ENCODE measurements around the gene CCDC138. TPM values are rescaled to one million over a fixed set of nuclear protein-coding genes. Genes with fewer than 3 reads are reported as not detected.

Gene CCDC138
- total RNA-seq, 1 experiment from 2014 or later, result 14.9 TPM

- DNase-seq, result no peak
- H3K9me3 ChIP-seq, result no peaks in the 10 kb centered on the region
- no peaks in the 10 kb centered on the region for H3K27me3 ChIP-seq (replicated peaks; ENCODE audit: control insufficient read depth, insufficient read depth, low read length)
- Mint-ChIP-seq H3K36me3 (ENCODE audit: insufficient read depth, unreplicated experiment) (no peaks in the 10 kb centered on the region), H3K9me3 (ENCODE audit: unreplicated experiment) (peaks cover 1% of the 10 kb centered on the region), H3K4me1 (ENCODE audit: low read depth, unreplicated experiment) (no peaks in the 10 kb centered on the region), H3K27me3 (ENCODE audit: insufficient read depth, unreplicated experiment) (no peaks in the 10 kb centered on the region), H3K4me3 (ENCODE audit: unreplicated experiment) (no peak overlapping the region), H3K27ac (ENCODE audit: unreplicated experiment) (no peak overlapping the region)
- CTCF ChIA-PET, result no interaction called here
- no peak overlapping the region for H3K4me3 ChIP-seq (ENCODE audit: low read depth, low read length)
- BruUV-seq (replicated peaks), result no TSS peak
- no peaks in the 10 kb centered on the region for H3K36me3 ChIP-seq (ENCODE audit: control insufficient read depth, insufficient read depth, low read length)
- intact Hi-C loops (cut with micrococcal nuclease; ENCODE audit: unreplicated experiment), result no loop called here
- H3K4me1 ChIP-seq, result no peaks in the 10 kb centered on the region
- POLR2A ChIA-PET, result no interaction called here
- TF ChIP-seq, protein P1, sequence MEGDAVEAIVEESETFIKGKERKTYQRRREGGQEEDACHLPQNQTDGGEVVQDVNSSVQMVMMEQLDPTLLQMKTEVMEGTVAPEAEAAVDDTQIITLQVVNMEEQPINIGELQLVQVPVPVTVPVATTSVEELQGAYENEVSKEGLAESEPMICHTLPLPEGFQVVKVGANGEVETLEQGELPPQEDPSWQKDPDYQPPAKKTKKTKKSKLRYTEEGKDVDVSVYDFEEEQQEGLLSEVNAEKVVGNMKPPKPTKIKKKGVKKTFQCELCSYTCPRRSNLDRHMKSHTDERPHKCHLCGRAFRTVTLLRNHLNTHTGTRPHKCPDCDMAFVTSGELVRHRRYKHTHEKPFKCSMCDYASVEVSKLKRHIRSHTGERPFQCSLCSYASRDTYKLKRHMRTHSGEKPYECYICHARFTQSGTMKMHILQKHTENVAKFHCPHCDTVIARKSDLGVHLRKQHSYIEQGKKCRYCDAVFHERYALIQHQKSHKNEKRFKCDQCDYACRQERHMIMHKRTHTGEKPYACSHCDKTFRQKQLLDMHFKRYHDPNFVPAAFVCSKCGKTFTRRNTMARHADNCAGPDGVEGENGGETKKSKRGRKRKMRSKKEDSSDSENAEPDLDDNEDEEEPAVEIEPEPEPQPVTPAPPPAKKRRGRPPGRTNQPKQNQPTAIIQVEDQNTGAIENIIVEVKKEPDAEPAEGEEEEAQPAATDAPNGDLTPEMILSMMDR (IDR thresholded peaks at IDR 0.05; ENCODE audit: insufficient read depth in 1 of 2, low read depth in 1 of 2, low read length in 1 of 2, severe bottlenecking in 1 of 2, unreplicated experiment in 1 of 2), result no peak
Observed at GRCh38 chr2:108906403-108907077, 120.0 kb downstream of the CCDC138 start.

DNA sequence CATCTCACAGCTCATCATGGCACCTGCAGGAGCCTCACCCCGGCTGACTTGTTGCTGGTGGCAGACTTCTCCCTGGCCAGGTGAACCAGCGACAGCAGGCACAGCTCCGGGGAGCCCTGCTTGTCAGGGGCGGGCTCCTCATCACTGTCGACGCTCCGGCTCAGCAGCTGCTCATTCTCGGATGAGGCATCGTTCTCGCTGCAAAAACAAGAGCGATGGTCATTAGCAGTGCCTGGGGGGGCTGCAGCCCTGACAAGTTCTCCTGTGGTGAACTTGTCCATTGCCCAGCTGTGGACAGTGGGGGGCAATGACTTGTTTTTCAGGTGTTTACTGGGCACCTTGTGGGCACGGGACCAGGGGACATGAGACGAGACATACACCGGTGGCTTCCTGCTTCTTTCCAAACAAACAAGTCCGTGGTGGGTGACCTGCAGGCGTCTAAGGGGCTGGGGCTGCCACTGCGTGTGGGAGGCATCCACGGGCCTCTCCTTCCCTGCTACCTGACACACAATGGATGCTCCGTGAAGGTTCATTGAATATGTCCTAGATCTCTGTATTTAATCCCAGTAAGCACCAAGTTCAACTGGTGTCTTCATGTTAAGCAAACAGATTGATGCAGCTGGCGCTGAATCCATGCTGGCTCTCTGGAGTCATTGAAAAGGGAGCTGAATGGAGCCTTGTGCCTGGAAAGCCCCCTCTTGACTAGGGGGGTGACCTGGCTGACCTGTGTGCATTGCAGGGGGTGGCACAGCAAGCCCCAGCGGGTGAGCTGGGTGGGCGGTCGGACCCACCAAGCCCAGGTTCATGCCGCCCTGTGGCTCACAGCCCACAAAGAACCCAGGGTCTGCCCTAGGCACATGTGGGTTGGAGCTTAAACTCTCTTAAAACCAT lies 121.5 kb downstream of the CCDC138 start:
- Histone ChIP-seq H3K27me3 (replicated peaks; ENCODE audit: control insufficient read depth, insufficient read depth, low read length) (no peaks in the 10 kb centered on the region), H3K9me3 (no peaks in the 10 kb centered on the region), H3K4me3 (ENCODE audit: low read depth, low read length) (no peak overlapping the region), H3K36me3 (ENCODE audit: control insufficient read depth, insufficient read depth, low read length) (no peaks in the 10 kb centered on the region), H3K4me1 (no peaks in the 10 kb centered on the region)
- CTCF ChIA-PET, result no interaction called here
- intact Hi-C loops (cut with micrococcal nuclease; ENCODE audit: unreplicated experiment), result no loop called here
- BruUV-seq (replicated peaks), result no TSS peak
- DNase-seq, result no peak
- no peak overlapping the region for H3K4me3 Mint-ChIP-seq (ENCODE audit: unreplicated experiment)
- no peak overlapping the region for H3K27ac Mint-ChIP-seq (ENCODE audit: unreplicated experiment)
- POLR2A ChIA-PET, result no interaction called here
- no peaks in the 10 kb centered on the region for H3K9me3 Mint-ChIP-seq (ENCODE audit: unreplicated experiment)
- no peaks in the 10 kb centered on the region for H3K27me3 Mint-ChIP-seq (ENCODE audit: insufficient read depth, unreplicated experiment)
- TF ChIP-seq, protein P1 (IDR thresholded peaks at IDR 0.05; ENCODE audit: insufficient read depth in 1 of 2, low read depth in 1 of 2, low read length in 1 of 2, severe bottlenecking in 1 of 2, unreplicated experiment in 1 of 2), result no peak
- H3K4me1 Mint-ChIP-seq (ENCODE audit: low read depth, unreplicated experiment), result no peaks in the 10 kb centered on the region
- no peaks in the 10 kb centered on the region for H3K36me3 Mint-ChIP-seq (ENCODE audit: insufficient read depth, unreplicated experiment)

GRCh38 chr2:108908713-108909070 lies 122.1 kb downstream of the CCDC138 start:
- BruUV-seq (replicated peaks), result no TSS peak
- TF ChIP-seq, protein P1 (IDR thresholded peaks at IDR 0.05; ENCODE audit: insufficient read depth in 1 of 2, low read depth in 1 of 2, low read length in 1 of 2, severe bottlenecking in 1 of 2, unreplicated experiment in 1 of 2), result no peak
- H3K4me3 ChIP-seq (ENCODE audit: low read depth, low read length), result no peak overlapping the region
- ChIA-PET CTCF (no interaction called here), POLR2A (no interaction called here)
- H3K27me3 Mint-ChIP-seq (ENCODE audit: insufficient read depth, unreplicated experiment), result no peaks in the 10 kb centered on the region
- no peaks in the 10 kb centered on the region for H3K27me3 ChIP-seq (replicated peaks; ENCODE audit: control insufficient read depth, insufficient read depth, low read length)
- intact Hi-C loops (cut with micrococcal nuclease; ENCODE audit: unreplicated experiment), result no loop called here
- no peaks in the 10 kb centered on the region for H3K9me3 ChIP-seq
- no peaks in the 10 kb centered on the region for H3K36me3 Mint-ChIP-seq (ENCODE audit: insufficient read depth, unreplicated experiment)
- H3K4me1 Mint-ChIP-seq (ENCODE audit: low read depth, unreplicated experiment), result no peaks in the 10 kb centered on the region
- no peak overlapping the region for H3K27ac Mint-ChIP-seq (ENCODE audit: unreplicated experiment)
- H3K4me3 Mint-ChIP-seq (ENCODE audit: unreplicated experiment), result no peak overlapping the region
- H3K9me3 Mint-ChIP-seq (ENCODE audit: unreplicated experiment), result no peaks in the 10 kb centered on the region
- DNase-seq, result no peak
- H3K4me1 ChIP-seq, result no peaks in the 10 kb centered on the region
- no peaks in the 10 kb centered on the region for H3K36me3 ChIP-seq (ENCODE audit: control insufficient read depth, insufficient read depth, low read length)
